ENCODE measurements around the gene EXD2. TPM values are rescaled to one million over a fixed set of nuclear protein-coding genes. Genes with fewer than 3 reads are reported as not detected.

EXD2 gene
- total RNA-seq, 2 donors from 2014 or later: 14.6 to 16.7 TPM

DNA sequence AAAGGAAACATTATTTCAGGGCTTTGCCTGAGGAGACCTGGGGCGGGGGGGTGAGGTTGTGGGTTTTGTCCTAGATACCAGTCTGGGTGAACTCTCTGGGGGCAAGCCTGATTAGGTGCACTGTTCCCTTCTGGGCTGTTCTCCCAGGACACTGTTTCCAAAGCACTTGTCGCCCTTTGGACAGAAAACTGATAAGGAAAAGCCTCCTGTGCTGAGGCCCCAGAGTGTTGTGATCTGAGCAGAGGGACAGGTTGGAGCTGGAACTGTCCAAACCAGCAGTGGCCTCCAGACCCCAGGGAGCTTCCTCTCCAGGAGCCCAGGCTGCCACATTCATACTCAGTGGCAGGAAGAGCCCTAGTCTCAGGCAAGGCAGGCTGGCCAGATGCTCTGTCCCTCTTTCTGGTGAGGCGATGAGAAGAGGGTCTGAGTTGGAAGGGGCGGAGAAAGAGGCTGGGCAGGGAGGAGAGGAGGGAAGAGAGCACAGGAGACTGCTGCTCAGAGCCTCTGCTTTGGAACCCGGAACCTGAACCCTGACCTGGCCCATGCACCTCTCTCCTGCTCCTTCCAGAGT is 70.5 kb downstream of the EXD2 start:
- peak overlapping the region; percentile 80 to 91 for H3K27ac ChIP-seq
- H3K27me3 ChIP-seq: no peaks in the 10 kb centered on the region
- peak; percentile 66 for DNase-seq (ENCODE audit: low spot score)
- H3K4me3 ChIP-seq: peak overlapping the region; percentile 64 to 70
- TF ChIP-seq, protein P1, sequence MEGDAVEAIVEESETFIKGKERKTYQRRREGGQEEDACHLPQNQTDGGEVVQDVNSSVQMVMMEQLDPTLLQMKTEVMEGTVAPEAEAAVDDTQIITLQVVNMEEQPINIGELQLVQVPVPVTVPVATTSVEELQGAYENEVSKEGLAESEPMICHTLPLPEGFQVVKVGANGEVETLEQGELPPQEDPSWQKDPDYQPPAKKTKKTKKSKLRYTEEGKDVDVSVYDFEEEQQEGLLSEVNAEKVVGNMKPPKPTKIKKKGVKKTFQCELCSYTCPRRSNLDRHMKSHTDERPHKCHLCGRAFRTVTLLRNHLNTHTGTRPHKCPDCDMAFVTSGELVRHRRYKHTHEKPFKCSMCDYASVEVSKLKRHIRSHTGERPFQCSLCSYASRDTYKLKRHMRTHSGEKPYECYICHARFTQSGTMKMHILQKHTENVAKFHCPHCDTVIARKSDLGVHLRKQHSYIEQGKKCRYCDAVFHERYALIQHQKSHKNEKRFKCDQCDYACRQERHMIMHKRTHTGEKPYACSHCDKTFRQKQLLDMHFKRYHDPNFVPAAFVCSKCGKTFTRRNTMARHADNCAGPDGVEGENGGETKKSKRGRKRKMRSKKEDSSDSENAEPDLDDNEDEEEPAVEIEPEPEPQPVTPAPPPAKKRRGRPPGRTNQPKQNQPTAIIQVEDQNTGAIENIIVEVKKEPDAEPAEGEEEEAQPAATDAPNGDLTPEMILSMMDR (IDR thresholded peaks at IDR 0.05): no peak
- H3K4me1 ChIP-seq: peaks cover 0 to 71% of the 10 kb centered on the region in 2 donors
- H3K36me3 ChIP-seq: no peaks in the 10 kb centered on the region
- H3K9me3 ChIP-seq: no peaks in the 10 kb centered on the region

DNA sequence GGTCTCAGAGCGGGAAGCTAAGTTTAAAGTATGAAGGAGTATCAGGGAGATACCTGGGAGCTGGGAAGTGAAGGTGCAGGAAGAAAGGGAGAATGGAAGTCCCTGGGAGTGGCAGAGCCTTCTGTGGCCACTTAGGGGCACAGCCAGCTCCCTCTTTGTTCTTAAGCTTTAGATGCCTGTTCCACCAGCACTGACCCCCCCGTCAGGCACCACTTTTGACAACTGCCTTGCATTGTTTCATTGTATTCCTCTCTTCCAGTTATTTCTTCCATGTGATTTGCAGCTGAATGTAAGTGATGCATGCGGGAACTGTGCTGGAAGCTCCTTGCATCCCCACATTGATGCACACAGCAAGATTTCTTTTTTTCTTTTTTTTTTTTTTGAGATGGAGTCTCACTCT is 71.2 kb downstream of the EXD2 start:
- peaks cover 0 to 78% of the 10 kb centered on the region in 2 donors for H3K4me1 ChIP-seq
- no peaks in the 10 kb centered on the region for H3K27me3 ChIP-seq
- H3K4me3 ChIP-seq: no peak overlapping the region
- no peak for DNase-seq (ENCODE audit: low spot score)
- H3K9me3 ChIP-seq: no peaks in the 10 kb centered on the region
- TF ChIP-seq, protein P1 (IDR thresholded peaks at IDR 0.05): no peak
- H3K36me3 ChIP-seq: no peaks in the 10 kb centered on the region
- peak overlapping the region; percentile 80 to 91 for H3K27ac ChIP-seq

DNA sequence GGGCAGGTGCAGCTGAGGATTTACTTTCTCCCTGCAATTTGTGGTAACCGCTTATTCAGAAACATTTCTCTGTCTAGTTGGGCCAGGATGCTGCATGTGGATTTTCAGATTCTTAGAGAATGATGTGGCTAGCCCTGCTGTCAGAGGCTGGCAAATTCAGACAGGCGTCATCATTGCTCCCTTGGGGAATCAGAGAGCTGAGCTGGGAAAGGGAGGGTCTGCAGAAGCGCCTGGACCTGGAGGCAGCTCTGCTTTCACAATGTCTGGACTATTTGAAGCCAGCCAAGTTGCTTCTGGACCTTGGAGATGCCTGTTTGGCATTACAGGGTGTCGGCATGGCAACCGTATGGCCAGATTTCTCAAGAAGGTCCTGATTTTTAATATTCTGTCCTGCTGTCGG is 72.1 kb downstream of the EXD2 start:
- peak overlapping the region; percentile 80 to 91 for H3K27ac ChIP-seq
- TF ChIP-seq, protein P1 (IDR thresholded peaks at IDR 0.05): no peak
- H3K36me3 ChIP-seq: no peaks in the 10 kb centered on the region
- H3K4me1 ChIP-seq: peaks cover 0 to 86% of the 10 kb centered on the region in 2 donors
- no peak overlapping the region for H3K4me3 ChIP-seq
- peak; percentile 92 for DNase-seq (ENCODE audit: low spot score)
- H3K27me3 ChIP-seq: no peaks in the 10 kb centered on the region
- H3K9me3 ChIP-seq: no peaks in the 10 kb centered on the region

DNA sequence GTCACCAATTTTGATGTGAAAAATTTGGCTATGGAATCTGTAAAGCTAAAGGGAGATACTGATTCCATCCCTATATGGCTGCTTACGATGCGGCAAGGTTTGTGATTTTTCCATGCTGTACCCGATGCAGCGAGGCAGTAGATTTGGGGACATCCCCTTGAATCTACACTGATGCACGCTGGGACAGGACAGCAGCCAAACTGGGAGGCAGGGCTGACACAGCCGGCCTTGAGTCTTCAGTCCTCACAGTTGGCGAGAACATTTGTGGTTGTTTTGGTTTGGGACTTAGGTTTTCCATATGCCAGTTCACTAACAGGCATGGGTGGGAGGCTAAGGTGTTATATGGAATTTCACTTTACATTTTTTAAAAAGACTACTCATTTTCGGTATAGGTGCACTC is 72.5 kb downstream of the EXD2 start:
- DNase-seq (ENCODE audit: low spot score): no peak
- no peaks in the 10 kb centered on the region for H3K36me3 ChIP-seq
- no peak overlapping the region for H3K4me3 ChIP-seq
- TF ChIP-seq, protein P1 (IDR thresholded peaks at IDR 0.05): no peak
- H3K4me1 ChIP-seq: peaks cover 0 to 90% of the 10 kb centered on the region in 2 donors
- no peaks in the 10 kb centered on the region for H3K27me3 ChIP-seq
- peak overlapping the region; percentile 80 to 91 for H3K27ac ChIP-seq
- H3K9me3 ChIP-seq: no peaks in the 10 kb centered on the region

DNA sequence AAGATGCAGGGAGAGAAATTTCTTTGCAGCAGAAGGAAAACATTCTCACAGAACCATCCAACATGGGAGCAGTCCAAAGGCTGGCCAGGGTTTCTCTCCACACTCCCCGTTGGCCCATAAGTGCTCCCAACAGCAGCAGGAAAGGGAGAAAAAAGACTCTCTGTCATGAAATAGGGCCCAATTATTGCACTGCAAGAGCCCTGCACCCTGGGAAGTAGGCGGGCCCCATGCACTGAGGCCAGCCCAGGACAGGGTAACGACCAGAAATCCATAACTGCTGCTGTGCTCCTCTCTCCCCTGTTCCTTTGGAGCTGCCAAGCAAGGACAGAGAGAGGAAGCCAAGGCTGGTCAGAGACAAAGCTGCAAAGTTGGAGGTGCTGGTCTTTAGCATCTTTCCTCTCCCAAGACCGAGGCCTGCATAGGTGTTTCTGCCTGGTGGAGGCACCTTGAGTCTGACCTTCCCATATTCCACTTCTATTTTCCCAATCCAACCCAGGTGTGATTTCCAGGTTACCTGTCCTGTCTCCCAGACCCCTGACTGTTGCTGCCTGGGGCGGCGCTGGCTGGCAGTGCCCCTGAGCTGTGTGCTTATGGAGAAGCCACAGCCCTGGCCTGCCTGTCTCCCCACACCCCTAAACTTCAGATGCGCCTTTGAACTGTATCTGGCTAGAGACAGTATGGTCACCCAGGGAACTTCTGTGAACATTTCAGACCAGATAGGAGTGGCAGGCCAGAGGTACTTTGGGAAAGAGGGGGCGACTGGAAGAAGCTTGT is 75.5 kb downstream of the EXD2 start:
- no peak for DNase-seq (ENCODE audit: low spot score)
- TF ChIP-seq, protein P1 (IDR thresholded peaks at IDR 0.05): no peak
- Histone ChIP-seq H3K9me3 (no peaks in the 10 kb centered on the region), H3K27me3 (no peaks in the 10 kb centered on the region), H3K27ac (peak overlapping the region; percentile 14 to 71), H3K36me3 (no peaks in the 10 kb centered on the region), H3K4me1 (peaks cover 0 to 83% of the 10 kb centered on the region in 2 donors), H3K4me3 (no peak overlapping the region)
